ENCODE data around the gene GLB1L.

DNA sequence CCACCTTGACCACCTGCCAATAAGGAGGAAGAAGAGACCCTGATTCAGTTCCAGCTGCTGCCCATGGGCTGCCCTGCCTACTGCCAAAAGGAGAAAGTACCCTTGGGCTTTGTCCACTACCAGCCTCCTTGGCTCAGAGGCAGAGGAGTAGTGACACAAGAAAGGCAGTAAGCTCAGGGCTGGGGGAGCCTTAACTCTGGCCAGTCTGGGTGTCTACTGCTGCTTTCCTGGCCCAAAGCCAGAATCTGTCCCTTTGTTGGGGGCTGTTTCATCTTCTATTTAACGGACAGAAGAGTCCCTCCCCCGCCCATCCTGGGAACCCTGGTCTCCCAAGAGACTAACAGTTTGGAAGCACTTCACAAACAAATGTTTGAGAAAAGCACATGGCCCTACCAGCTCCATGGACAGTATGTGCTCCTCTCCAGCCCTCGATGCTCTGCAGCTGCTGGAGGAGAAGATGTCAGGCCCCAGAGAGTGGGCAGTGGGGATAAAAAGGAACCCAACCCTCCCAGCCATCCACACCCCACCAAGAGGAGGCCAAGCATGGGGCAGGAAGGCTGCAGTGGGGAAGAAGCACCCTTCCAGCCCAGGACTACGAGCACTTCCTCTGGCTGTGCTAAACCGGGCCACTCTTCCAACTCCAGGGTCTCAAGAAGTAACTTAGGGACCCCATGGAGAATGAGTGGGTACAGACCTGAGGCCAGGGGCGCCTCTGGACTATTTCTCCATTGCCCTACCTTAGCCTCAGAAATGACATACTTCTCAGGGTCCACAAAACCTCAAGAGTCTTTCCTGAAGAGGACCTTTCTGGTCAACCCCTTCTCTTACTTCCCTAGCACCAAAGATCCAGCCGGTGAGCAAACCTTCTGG, 17.0 kb downstream of the GLB1L start:
- TF ChIP-seq, protein P1, sequence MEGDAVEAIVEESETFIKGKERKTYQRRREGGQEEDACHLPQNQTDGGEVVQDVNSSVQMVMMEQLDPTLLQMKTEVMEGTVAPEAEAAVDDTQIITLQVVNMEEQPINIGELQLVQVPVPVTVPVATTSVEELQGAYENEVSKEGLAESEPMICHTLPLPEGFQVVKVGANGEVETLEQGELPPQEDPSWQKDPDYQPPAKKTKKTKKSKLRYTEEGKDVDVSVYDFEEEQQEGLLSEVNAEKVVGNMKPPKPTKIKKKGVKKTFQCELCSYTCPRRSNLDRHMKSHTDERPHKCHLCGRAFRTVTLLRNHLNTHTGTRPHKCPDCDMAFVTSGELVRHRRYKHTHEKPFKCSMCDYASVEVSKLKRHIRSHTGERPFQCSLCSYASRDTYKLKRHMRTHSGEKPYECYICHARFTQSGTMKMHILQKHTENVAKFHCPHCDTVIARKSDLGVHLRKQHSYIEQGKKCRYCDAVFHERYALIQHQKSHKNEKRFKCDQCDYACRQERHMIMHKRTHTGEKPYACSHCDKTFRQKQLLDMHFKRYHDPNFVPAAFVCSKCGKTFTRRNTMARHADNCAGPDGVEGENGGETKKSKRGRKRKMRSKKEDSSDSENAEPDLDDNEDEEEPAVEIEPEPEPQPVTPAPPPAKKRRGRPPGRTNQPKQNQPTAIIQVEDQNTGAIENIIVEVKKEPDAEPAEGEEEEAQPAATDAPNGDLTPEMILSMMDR (IDR thresholded peaks at IDR 0.05), result no peak
- TF ChIP-seq, protein P2, sequence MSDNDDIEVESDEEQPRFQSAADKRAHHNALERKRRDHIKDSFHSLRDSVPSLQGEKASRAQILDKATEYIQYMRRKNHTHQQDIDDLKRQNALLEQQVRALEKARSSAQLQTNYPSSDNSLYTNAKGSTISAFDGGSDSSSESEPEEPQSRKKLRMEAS (IDR thresholded peaks at IDR 0.05; ENCODE audit: low read depth), result no peak
- TF ChIP-seq SIN3A (IDR thresholded peaks at IDR 0.05; ENCODE audit: borderline replicate concordance, low read depth, low read length) (no peak), POLR2AphosphoS5 (IDR thresholded peaks at IDR 0.05; ENCODE audit: low read depth, low read length) (no peak), YY1 (IDR thresholded peaks at IDR 0.05; ENCODE audit: low read depth) (no peak), RCOR1 (IDR thresholded peaks at IDR 0.05; ENCODE audit: low read length) (no peak), CHD2 (IDR thresholded peaks at IDR 0.05; ENCODE audit: low read length, partially characterized antibody) (no peak), MXI1 (IDR thresholded peaks at IDR 0.05; ENCODE audit: low read depth, low read length) (no peak), TCF12 (IDR thresholded peaks at IDR 0.05) (no peak)
- TF ChIP-seq, protein P3, sequence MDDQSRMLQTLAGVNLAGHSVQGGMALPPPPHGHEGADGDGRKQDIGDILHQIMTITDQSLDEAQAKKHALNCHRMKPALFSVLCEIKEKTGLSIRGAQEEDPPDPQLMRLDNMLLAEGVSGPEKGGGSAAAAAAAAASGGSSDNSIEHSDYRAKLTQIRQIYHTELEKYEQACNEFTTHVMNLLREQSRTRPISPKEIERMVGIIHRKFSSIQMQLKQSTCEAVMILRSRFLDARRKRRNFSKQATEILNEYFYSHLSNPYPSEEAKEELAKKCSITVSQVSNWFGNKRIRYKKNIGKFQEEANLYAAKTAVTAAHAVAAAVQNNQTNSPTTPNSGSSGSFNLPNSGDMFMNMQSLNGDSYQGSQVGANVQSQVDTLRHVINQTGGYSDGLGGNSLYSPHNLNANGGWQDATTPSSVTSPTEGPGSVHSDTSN (IDR thresholded peaks at IDR 0.05), result no peak
- TF ChIP-seq, protein P4, sequence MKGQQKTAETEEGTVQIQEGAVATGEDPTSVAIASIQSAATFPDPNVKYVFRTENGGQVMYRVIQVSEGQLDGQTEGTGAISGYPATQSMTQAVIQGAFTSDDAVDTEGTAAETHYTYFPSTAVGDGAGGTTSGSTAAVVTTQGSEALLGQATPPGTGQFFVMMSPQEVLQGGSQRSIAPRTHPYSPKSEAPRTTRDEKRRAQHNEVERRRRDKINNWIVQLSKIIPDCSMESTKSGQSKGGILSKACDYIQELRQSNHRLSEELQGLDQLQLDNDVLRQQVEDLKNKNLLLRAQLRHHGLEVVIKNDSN (IDR thresholded peaks at IDR 0.05; ENCODE audit: borderline replicate concordance, low read depth), result no peak
